HL-60 (cell line): Measurements from ENCODE around the gene MACIR.

Experiments used
- CTCF ChIP-seq: IDR thresholded peaks from one replicate; pipeline ENCODE4 v1.5.1; 2011; ENCODE audit warnings: low read length, control low read depth, inconsistent platforms; ENCODE audit not compliant: insufficient read depth
- GABPA ChIP-seq: IDR thresholded peaks from 2 replicates; pipeline ENCODE4 v1.6.1; 2012; ENCODE audit warnings: low read depth
- POLR2AphosphoS5 ChIP-seq: IDR thresholded peaks from 2 replicates; pipeline ENCODE4 v1.6.1; 2012; ENCODE audit warnings: low read depth
- REST ChIP-seq: IDR thresholded peaks from 2 replicates; pipeline ENCODE4 v1.6.1; 2012; ENCODE audit warnings: low read depth; ENCODE audit not compliant: insufficient replicate concordance
- SPI1 ChIP-seq: IDR thresholded peaks from 2 replicates; pipeline ENCODE4 v1.6.1; 2012; ENCODE audit warnings: low read depth, mild to moderate bottlenecking, borderline replicate concordance

GRCh38 chr5:103280967-103281366 is 22.4 kb downstream of the MACIR start:
- TF ChIP-seq SPI1 (no peak), POLR2AphosphoS5 (no peak), CTCF (no peak), GABPA (no peak), REST (no peak)
